ENCODE data around the gene LMOD1. TPM values are rescaled to one million over a fixed set of nuclear protein-coding genes. Genes with fewer than 3 reads are reported as not detected.

LMOD1 gene
- total RNA-seq, 1 donor from 2014 or later = 0.26 TPM

DNA sequence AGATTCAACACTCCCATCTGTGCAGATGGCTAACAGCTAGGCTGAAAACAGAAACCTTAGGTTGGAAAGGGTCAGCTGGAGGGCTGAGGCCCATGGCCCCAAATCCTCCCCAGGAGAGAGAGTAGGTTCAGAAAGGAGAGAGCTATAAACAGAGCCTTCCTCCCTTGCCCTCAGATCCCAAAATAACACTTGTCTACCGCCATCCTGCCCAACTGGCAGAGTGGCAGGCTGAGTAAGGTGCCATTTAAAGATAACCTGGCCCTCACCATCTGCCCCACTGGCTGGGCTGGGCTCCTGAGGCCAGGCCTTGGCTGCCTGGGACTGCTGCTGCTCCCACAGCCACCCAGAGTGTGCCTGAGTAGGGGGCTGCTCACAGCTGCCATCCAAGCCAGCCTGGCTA lies 61.9 kb downstream of the LMOD1 start:
- Histone ChIP-seq H3K4me3 (ENCODE audit: low read depth, low read length) (no peak overlapping the region), H3K27me3 (ENCODE audit: control insufficient read depth, insufficient read depth, low read length) (no peaks in the 10 kb centered on the region), H3K36me3 (ENCODE audit: control insufficient read depth, insufficient read depth, low read length) (no peaks in the 10 kb centered on the region)
- DNase-seq (ENCODE audit: low read depth) (no peak), FAIRE-seq (no peak)
- TF ChIP-seq, protein P1, sequence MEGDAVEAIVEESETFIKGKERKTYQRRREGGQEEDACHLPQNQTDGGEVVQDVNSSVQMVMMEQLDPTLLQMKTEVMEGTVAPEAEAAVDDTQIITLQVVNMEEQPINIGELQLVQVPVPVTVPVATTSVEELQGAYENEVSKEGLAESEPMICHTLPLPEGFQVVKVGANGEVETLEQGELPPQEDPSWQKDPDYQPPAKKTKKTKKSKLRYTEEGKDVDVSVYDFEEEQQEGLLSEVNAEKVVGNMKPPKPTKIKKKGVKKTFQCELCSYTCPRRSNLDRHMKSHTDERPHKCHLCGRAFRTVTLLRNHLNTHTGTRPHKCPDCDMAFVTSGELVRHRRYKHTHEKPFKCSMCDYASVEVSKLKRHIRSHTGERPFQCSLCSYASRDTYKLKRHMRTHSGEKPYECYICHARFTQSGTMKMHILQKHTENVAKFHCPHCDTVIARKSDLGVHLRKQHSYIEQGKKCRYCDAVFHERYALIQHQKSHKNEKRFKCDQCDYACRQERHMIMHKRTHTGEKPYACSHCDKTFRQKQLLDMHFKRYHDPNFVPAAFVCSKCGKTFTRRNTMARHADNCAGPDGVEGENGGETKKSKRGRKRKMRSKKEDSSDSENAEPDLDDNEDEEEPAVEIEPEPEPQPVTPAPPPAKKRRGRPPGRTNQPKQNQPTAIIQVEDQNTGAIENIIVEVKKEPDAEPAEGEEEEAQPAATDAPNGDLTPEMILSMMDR (IDR thresholded peaks at IDR 0.05; ENCODE audit: insufficient read depth, low read length, severe bottlenecking) = no peak

DNA sequence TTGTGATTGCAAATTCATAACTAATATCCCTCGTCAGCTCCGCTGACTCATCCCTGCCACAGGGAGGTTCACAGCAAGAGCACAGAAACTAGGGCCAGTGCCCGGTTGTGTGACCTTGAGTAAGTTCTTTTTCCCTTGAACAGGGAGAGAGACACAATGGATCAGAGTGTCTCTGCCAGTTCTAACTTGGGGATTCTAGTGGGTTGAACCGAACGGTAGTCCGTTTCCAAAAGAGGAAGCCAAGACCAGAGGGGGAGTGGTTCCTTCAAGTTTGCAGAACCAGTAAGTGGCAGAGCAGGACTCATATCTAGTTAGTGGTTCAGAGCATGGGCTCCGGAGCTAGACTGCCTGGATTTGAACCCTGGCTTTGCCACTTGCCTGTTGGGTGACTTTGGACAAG lies 62.6 kb downstream of the LMOD1 start:
- no peak for FAIRE-seq
- peak; percentile 65 for DNase-seq (ENCODE audit: low read depth)
- Histone ChIP-seq H3K27me3 (ENCODE audit: control insufficient read depth, insufficient read depth, low read length) (no peaks in the 10 kb centered on the region), H3K36me3 (ENCODE audit: control insufficient read depth, insufficient read depth, low read length) (no peaks in the 10 kb centered on the region), H3K4me3 (ENCODE audit: low read depth, low read length) (no peak overlapping the region)
- TF ChIP-seq, protein P1 (IDR thresholded peaks at IDR 0.05; ENCODE audit: insufficient read depth, low read length, severe bottlenecking) = no peak

DNA sequence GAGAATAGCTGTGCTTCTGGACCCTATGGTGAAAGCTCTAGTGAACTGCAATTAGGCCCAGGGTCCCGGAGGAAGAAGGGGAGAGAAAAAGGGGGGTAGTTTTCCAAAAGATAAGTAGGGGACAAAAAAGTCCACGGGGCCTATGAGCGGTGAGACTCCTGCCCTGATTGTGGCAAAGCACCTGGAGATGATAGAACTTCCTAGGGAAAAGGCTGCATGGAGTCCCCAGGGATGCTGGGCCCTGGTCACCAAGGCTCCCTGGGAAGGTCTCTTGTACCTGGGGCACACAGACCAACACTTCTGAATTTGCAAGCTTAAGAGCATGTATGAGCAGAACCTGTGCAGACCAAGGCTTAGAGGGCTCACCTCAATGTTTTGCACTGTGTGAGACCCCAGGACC lies 63.1 kb downstream of the LMOD1 start:
- DNase-seq (ENCODE audit: low read depth) (no peak), FAIRE-seq (no peak)
- Histone ChIP-seq H3K36me3 (ENCODE audit: control insufficient read depth, insufficient read depth, low read length) (no peaks in the 10 kb centered on the region), H3K4me3 (ENCODE audit: low read depth, low read length) (no peak overlapping the region), H3K27me3 (ENCODE audit: control insufficient read depth, insufficient read depth, low read length) (no peaks in the 10 kb centered on the region)
- TF ChIP-seq, protein P1 (IDR thresholded peaks at IDR 0.05; ENCODE audit: insufficient read depth, low read length, severe bottlenecking) = no peak

DNA sequence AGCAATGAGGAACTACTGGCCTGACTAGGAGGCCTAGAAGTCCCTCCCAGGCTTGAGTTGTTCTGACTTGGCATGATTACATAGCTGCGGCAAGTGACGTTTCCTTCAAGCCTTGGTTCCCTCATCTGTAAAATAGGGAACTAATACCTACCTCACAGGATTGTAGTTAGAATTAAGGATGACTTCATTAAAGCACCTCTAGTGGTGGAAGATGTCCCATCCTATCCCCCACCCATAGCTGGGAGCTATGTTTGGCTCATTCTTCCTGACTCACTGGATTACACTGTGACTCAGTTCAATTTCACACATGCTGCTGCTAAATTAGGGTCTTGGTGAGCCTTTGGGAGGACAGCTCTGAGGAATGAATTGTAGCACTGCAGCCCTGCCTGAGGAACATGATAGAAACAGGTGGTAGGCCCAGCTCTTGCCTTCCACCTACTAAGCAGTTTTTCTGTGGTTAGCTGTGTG lies 63.6 kb downstream of the LMOD1 start:
- TF ChIP-seq, protein P1 (IDR thresholded peaks at IDR 0.05; ENCODE audit: insufficient read depth, low read length, severe bottlenecking) = peak; percentile 26
- DNase-seq (ENCODE audit: low read depth) = peak; percentile 97
- FAIRE-seq = peak; percentile 70
- no peak overlapping the region for H3K4me3 ChIP-seq (ENCODE audit: low read depth, low read length)
- no peaks in the 10 kb centered on the region for H3K27me3 ChIP-seq (ENCODE audit: control insufficient read depth, insufficient read depth, low read length)
- H3K36me3 ChIP-seq (ENCODE audit: control insufficient read depth, insufficient read depth, low read length) = no peaks in the 10 kb centered on the region

DNA sequence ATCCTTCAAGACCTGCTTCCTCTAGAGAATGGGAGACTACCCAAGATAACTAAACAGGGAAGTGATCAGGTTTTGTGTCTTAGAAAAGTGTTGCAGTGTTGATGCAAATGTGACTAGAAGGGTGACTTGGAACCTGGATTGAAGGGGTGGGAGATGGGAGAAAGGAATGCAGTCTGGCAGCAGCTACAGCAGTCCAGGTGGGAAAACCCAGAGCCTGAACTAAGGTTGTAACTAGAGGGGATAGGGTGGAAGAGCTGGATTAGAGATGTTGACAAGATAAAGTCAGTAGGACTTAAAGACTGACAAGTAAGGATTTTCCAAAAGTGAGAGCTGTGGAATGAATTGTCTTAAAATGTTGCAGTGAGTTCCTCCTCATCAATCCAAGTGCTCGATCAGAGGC lies 64.7 kb downstream of the LMOD1 start:
- H3K27me3 ChIP-seq (ENCODE audit: control insufficient read depth, insufficient read depth, low read length) = no peaks in the 10 kb centered on the region
- peak; percentile 7 for FAIRE-seq
- no peaks in the 10 kb centered on the region for H3K36me3 ChIP-seq (ENCODE audit: control insufficient read depth, insufficient read depth, low read length)
- no peak for DNase-seq (ENCODE audit: low read depth)
- H3K4me3 ChIP-seq (ENCODE audit: low read depth, low read length) = no peak overlapping the region
- TF ChIP-seq, protein P1 (IDR thresholded peaks at IDR 0.05; ENCODE audit: insufficient read depth, low read length, severe bottlenecking) = no peak

DNA sequence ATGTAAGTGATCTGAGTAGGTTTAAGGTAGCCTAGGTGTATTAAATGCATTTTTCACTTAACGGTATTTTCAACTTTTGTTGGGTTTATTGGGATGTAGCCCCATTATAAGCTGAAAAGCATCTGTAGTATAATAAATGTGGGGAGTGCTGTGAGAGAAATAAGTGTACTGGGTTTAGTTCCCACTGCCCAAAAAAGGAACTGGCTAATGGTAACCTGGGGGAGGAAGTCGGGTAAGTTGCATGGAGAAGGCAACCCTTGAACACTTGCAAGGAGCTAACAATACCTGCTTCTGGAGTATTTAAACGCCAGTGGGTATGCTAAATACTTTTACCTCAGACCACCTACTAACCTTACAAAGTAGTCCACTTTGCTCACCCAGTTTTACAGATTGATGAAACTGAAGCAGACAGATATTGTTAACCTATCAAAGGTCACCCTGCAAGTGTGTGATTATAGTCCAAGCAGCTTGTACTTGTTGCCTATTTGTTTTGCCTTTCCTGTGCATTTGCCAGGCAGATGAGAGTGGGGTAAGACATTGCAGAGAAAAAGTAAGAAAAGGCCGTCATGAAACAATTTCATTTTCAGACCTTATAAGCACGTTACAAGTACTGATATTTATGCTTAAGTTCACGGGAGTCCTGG lies 65.3 kb downstream of the LMOD1 start:
- no peaks in the 10 kb centered on the region for H3K27me3 ChIP-seq (ENCODE audit: control insufficient read depth, insufficient read depth, low read length)
- H3K36me3 ChIP-seq (ENCODE audit: control insufficient read depth, insufficient read depth, low read length) = peaks cover 2% of the 10 kb centered on the region
- H3K4me3 ChIP-seq (ENCODE audit: low read depth, low read length) = no peak overlapping the region
- FAIRE-seq (peak; percentile 66), DNase-seq (ENCODE audit: low read depth) (no peak)
- TF ChIP-seq, protein P1 (IDR thresholded peaks at IDR 0.05; ENCODE audit: insufficient read depth, low read length, severe bottlenecking) = no peak
